Glutamatergic neuron (in vitro differentiated cells): ENCODE measurements around the gene GLCE. TPM values are rescaled to one million over a fixed set of nuclear protein-coding genes. Genes with fewer than 3 reads are reported as not detected.

Experiments
- DNase-seq: peaks from one replicate; pipeline ENCODE4 v3.0.0; 2022
- H3K27ac Mint-ChIP-seq: one replicate; pipeline ENCODE4 v1.8.0; 2020; ENCODE audit warnings: mild to moderate bottlenecking, mixed read lengths, inconsistent platforms; ENCODE audit not compliant: unreplicated experiment
- H3K27me3 Mint-ChIP-seq: one replicate; pipeline ENCODE4 v1.8.0; 2020; ENCODE audit warnings: mild to moderate bottlenecking, moderate library complexity, mixed read lengths, inconsistent platforms; ENCODE audit not compliant: unreplicated experiment
- H3K36me3 Mint-ChIP-seq: one replicate; pipeline ENCODE4 v1.8.0; 2020; ENCODE audit warnings: mild to moderate bottlenecking, mixed read lengths, inconsistent platforms; ENCODE audit not compliant: unreplicated experiment
- H3K4me1 Mint-ChIP-seq: one replicate; pipeline ENCODE4 v1.8.0; 2020; ENCODE audit warnings: mild to moderate bottlenecking, low read depth, mixed read lengths, inconsistent platforms; ENCODE audit not compliant: unreplicated experiment
- H3K4me3 Mint-ChIP-seq: one replicate; pipeline ENCODE4 v1.8.0; 2020; ENCODE audit warnings: mild to moderate bottlenecking, mixed read lengths, inconsistent platforms; ENCODE audit not compliant: unreplicated experiment
- H3K9me3 Mint-ChIP-seq: one replicate; pipeline ENCODE4 v1.8.0; 2020; ENCODE audit warnings: mild to moderate bottlenecking, moderate library complexity, mixed read lengths, inconsistent platforms; ENCODE audit not compliant: unreplicated experiment
- CTCF ChIP-seq: fragments of 200-600 bp; sonication (generic); IDR thresholded peaks from one replicate; pipeline ENCODE4 v1.5.0; 2021; ENCODE audit not compliant: partially characterized antibody, unreplicated experiment
- total RNA-seq: library from RNA; stranded (reverse); fragmentation: NEBNext Ultra II Directional; extraction: Animal tissue kit (Norgen Biotek cat#: 25700); gene quantifications from one replicate; pipeline ENCODE4 v1.2.1, GENCODE V29; 2021; ENCODE audit not compliant: unreplicated experiment

The GLCE gene
- total RNA-seq, 1 donor from 2014 or later = 6.7 TPM

GRCh38 chr15:69190091-69190490 lies 29.7 kb downstream of the GLCE start:
- Mint-ChIP-seq H3K36me3 (peaks cover 4% of the 10 kb centered on the region), H3K4me3 (no peak overlapping the region), H3K4me1 (no peaks in the 10 kb centered on the region), H3K9me3 (no peaks in the 10 kb centered on the region), H3K27ac (no peak overlapping the region), H3K27me3 (no peaks in the 10 kb centered on the region)
- TF ChIP-seq CTCF = no peak
- DNase-seq = no peak

GRCh38 chr15:69190504-69190903 lies 30.1 kb downstream of the GLCE start:
- H3K36me3 Mint-ChIP-seq = peaks cover 4% of the 10 kb centered on the region
- H3K27ac Mint-ChIP-seq = no peak overlapping the region
- H3K4me1 Mint-ChIP-seq = no peaks in the 10 kb centered on the region
- no peak for DNase-seq
- no peaks in the 10 kb centered on the region for H3K9me3 Mint-ChIP-seq
- H3K4me3 Mint-ChIP-seq = no peak overlapping the region
- no peaks in the 10 kb centered on the region for H3K27me3 Mint-ChIP-seq
- TF ChIP-seq CTCF = no peak

- H3K36me3 Mint-ChIP-seq = peaks cover 4% of the 10 kb centered on the region
Measured at GRCh38 chr15:69194025-69194827, 33.8 kb downstream of the GLCE start.

GRCh38 chr15:69194854-69195253 lies 34.4 kb downstream of the GLCE start:
- H3K27ac Mint-ChIP-seq = no peak overlapping the region

More at GRCh38 chr15:69194025-69194827, 33.8 kb downstream of the GLCE start:
- DNase-seq = no peak
- H3K27ac Mint-ChIP-seq = no peak overlapping the region
- H3K9me3 Mint-ChIP-seq = no peaks in the 10 kb centered on the region
- peaks cover 3% of the 10 kb centered on the region for H3K27me3 Mint-ChIP-seq
- H3K4me3 Mint-ChIP-seq = no peak overlapping the region
- no peaks in the 10 kb centered on the region for H3K4me1 Mint-ChIP-seq
- no peak for TF ChIP-seq CTCF

More at GRCh38 chr15:69194854-69195253, 34.4 kb downstream of the GLCE start:
- Mint-ChIP-seq H3K36me3 (peaks cover 4% of the 10 kb centered on the region), H3K4me1 (no peaks in the 10 kb centered on the region), H3K4me3 (no peak overlapping the region), H3K9me3 (no peaks in the 10 kb centered on the region), H3K27me3 (peaks cover 3% of the 10 kb centered on the region)
- no peak for DNase-seq
- no peak for TF ChIP-seq CTCF
